Mucosa of descending colon (tissue), 3 donors: ENCODE measurements around the gene KIAA1755. TPM values are rescaled to one million over a fixed set of nuclear protein-coding genes. Genes with fewer than 3 reads are reported as not detected.
A peak's percentile ranks its signal among the peaks of the same experiment; 100 is the strongest.

ENCODE experiments used
- ATAC-seq: fragments of 200-7000 bp; cut with Tn5 transposase; one replicate; pipeline ENCODE4 v1.9.1; 2020; ENCODE audit warnings: mild to moderate bottlenecking, moderate library complexity
- DNase-seq, 3 donors: peaks; one replicate each; pipeline ENCODE4 v3.0.0-alpha.2; 2020
- H3K36me3 ChIP-seq: fragments of 200-600 bp; one replicate; pipeline ENCODE4 v1.8.0; 2021; ENCODE audit warnings: low read depth, mild to moderate bottlenecking
- H3K4me1 ChIP-seq: fragments of 200-600 bp; one replicate; pipeline ENCODE4 v1.8.0; 2021; ENCODE audit warnings: low read depth, mild to moderate bottlenecking
- H3K4me3 ChIP-seq: fragments of 200-600 bp; one replicate; pipeline ENCODE4 v1.8.0; 2021; ENCODE audit warnings: mild to moderate bottlenecking
- H3K9me3 ChIP-seq: fragments of 200-600 bp; one replicate; pipeline ENCODE4 v1.8.0; 2021; ENCODE audit warnings: mild to moderate bottlenecking
- CTCF ChIP-seq: fragments of 200-600 bp; IDR thresholded peaks from one replicate; pipeline ENCODE4 v1.8.0; 2022; ENCODE audit warnings: antibody characterized with exemption, mild to moderate bottlenecking
- intact Hi-C, 2 donors: fragments of 100-400 bp; cut with DNase I in 1 of 2; cut with micrococcal nuclease in 1 of 2; formaldehyde crosslinking; loops; one replicate each; pipeline versions ENCODE4 v1.11.0 to v1.11.1; 2022; cut with DNase I, micrococcal nuclease
- total RNA-seq, 3 donors: library from RNA; stranded (reverse); fragmentation: NEBNext Ultra II Directional in 2 of 3; extraction: Animal tissue kit (Norgen Biotek cat#: 25700) in 2 of 3; gene quantifications; one replicate each; pipeline versions ENCODE4 v1.2.1 to v1.2.4, GENCODE V29; 2021 to 2023
- donor health status: DM: no; HTN: no; CAD: no; lungs with moderate emphysema.
- donor health status: DM: no; HTN: no; CAD: no.
- donor health status: DM: no; HTN: yes; CAD: no.

The KIAA1755 gene
- total RNA-seq, 3 donors from 2014 or later, result 1.2 to 22.4 (median 3.4) TPM

GRCh38 chr20:38197217-38197616 lies 63.3 kb downstream of the KIAA1755 start:
- ATAC-seq, result no peak
- no peak for DNase-seq
- Histone ChIP-seq H3K4me3 (no peak overlapping the region), H3K4me1 (no peaks in the 10 kb centered on the region), H3K9me3 (no peaks in the 10 kb centered on the region), H3K36me3 (no peaks in the 10 kb centered on the region)
- TF ChIP-seq CTCF, result no peak
- intact Hi-C loops, result no loop called here

DNA sequence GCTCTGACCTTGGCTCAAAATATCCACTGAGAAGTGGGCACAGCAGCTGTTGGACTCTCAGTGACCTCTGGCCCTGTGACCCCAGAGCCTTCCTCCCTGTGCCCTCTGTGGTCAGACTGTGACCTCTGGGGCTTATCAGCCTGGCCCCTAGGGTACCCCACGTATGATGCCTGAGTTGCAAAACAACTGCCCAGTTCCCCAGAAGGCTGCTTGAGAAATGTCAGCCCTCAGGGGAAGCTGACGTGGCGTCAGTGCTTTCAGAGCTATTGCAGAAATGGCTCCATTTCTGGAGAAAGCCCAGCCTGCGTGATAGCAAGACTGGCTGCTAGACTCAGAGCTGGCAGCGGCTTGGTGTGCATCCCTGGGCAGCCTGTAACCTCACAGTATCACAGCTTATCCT lies 63.9 kb downstream of the KIAA1755 start:
- DNase-seq, result peak in 1 of 3 donors; percentile 64
- no peaks in the 10 kb centered on the region for H3K4me1 ChIP-seq
- intact Hi-C loops, result no loop called here
- H3K9me3 ChIP-seq, result no peaks in the 10 kb centered on the region
- peak; percentile 39 for ATAC-seq
- no peak overlapping the region for H3K4me3 ChIP-seq
- no peaks in the 10 kb centered on the region for H3K36me3 ChIP-seq
- no peak for TF ChIP-seq CTCF

GRCh38 chr20:38196076-38196475 lies 64.5 kb downstream of the KIAA1755 start:
- ATAC-seq (no peak), DNase-seq (no peak)
- Histone ChIP-seq H3K36me3 (no peaks in the 10 kb centered on the region), H3K9me3 (no peaks in the 10 kb centered on the region), H3K4me1 (no peaks in the 10 kb centered on the region), H3K4me3 (no peak overlapping the region)
- TF ChIP-seq CTCF, result no peak
- intact Hi-C loops, result no loop called here

GRCh38 chr20:38195521-38195920 lies 65.0 kb downstream of the KIAA1755 start:
- H3K36me3 ChIP-seq, result no peaks in the 10 kb centered on the region
- H3K4me3 ChIP-seq, result no peak overlapping the region
- H3K9me3 ChIP-seq, result no peaks in the 10 kb centered on the region
- ATAC-seq, result no peak
- intact Hi-C loops, result no loop called here
- TF ChIP-seq CTCF, result no peak
- DNase-seq, result no peak
- H3K4me1 ChIP-seq, result no peaks in the 10 kb centered on the region

DNA sequence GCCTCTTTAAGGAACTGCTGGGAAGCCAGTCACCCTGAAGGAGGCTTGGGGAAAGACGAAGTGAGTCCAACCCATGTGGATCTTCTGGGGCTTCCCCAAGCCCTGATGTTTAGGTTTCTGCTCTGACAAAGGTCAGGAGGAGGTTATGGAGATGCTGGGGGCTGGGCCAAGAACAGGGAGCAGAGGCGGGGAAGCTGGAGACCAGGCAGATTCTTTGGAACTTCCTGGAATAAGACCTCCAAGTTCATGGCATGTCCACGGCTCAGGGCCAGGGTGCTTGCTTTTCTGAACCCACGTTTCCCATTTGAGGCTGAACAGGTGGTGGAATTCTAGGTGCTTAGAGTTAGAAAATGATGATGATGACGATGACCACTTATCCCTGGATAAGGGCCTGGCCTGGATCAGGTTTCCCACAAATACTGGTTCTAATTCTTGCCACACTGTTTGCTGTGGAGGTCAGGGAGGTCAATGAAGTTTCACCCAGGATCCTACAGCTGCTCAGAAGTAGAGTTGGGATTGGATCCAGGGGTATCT lies 65.5 kb downstream of the KIAA1755 start:
- intact Hi-C loops, result no loop called here
- no peak for DNase-seq
- Histone ChIP-seq H3K9me3 (no peaks in the 10 kb centered on the region), H3K4me1 (no peaks in the 10 kb centered on the region), H3K36me3 (no peaks in the 10 kb centered on the region), H3K4me3 (no peak overlapping the region)
- no peak for TF ChIP-seq CTCF
- ATAC-seq, result no peak

DNA sequence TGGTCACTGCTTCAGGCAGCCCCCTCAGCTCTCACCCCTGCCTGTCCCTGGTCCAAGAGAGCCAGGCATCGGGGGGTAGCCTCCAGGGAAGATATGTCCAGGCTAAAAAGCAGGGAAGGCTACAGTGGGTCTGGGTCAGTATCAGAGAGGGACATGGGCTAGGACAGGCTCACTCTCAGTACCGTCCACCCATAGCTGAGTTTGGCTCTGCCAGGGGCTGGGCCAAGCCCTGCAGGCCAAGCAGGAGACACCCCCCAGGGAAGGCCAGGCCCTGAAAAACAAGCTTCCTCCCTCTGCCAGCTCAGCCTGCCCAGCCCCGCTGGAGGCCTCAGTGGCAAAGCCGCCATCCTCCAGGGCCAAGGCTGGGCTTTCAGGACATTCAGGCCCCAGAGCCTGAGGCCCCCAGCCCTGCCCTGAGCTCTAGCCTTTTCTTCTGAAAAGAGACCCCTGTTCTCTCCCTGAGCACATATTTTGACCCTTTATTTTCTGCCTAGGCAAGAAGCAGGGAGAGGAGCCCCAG lies 66.9 kb downstream of the KIAA1755 start:
- intact Hi-C loops, result no loop called here
- DNase-seq (no peak), ATAC-seq (no peak)
- no peaks in the 10 kb centered on the region for H3K9me3 ChIP-seq
- H3K4me1 ChIP-seq, result no peaks in the 10 kb centered on the region
- TF ChIP-seq CTCF, result no peak
- H3K36me3 ChIP-seq, result no peaks in the 10 kb centered on the region
- H3K4me3 ChIP-seq, result no peak overlapping the region
